AG04450 (cell line): Measurements from ENCODE around the gene REST. TPM values are rescaled to one million over a fixed set of nuclear protein-coding genes. Genes with fewer than 3 reads are reported as not detected.
A peak's percentile ranks its signal among the peaks of the same experiment; 100 is the strongest.

Source experiments
- CTCF ChIA-PET: fragments of 300-600, 350-600 bp; formaldehyde crosslinking; extraction: SDS; loops from one replicate; lab custom pipeline; 2022; ENCODE audit warnings: antibody characterized with exemption, inconsistent platforms; lab: Charles Lee
- POLR2A ChIA-PET: fragments of 350-600 bp; formaldehyde crosslinking; extraction: SDS; loops from one replicate; lab custom pipeline; 2021; ENCODE audit warnings: antibody characterized with exemption, inconsistent platforms; lab: Yijun Ruan, JAX
- DNase-seq: peaks from one replicate; pipeline ENCODE4 v3.0.0-alpha.2; 2011; ENCODE audit warnings: low read depth, low spot score
- H3K27ac ChIP-seq: one replicate; pipeline ENCODE4 v1.5.1; 2012; ENCODE audit warnings: low read depth, low read length, control low read depth
- H3K27me3 ChIP-seq: one replicate; pipeline ENCODE4 v1.6.0; 2012; ENCODE audit warnings: low read length; ENCODE audit not compliant: control insufficient read depth, insufficient read depth
- H3K4me3 ChIP-seq: 2 replicates; pipeline ENCODE4 v1.5.1; 2011; ENCODE audit warnings: mild to moderate bottlenecking, low read depth, low read length, control low read depth
- H3K9me3 ChIP-seq: 2 replicates; pipeline ENCODE4 v1.5.1; 2012; ENCODE audit warnings: low read length; ENCODE audit not compliant: control insufficient read depth, insufficient read depth
- CTCF ChIP-seq: IDR thresholded peaks from 2 replicates; pipeline ENCODE4 v1.5.1; 2011; ENCODE audit warnings: low read depth, low read length, control low read depth, inconsistent platforms
- polyA plus RNA-seq: library from polyadenylated mRNA; depleted of rRNA; stranded (reverse); fragments of >200 nt; gene quantifications from 2 replicates; pipeline ENCODE4 v1.2.3, GENCODE V29; 2011; rRNA removed
- small RNA-seq: library from RNA; depleted of rRNA; stranded (forward); fragments of <200 nt; gene quantifications from one replicate; pipeline ENCODE3, GENCODE V24; 2012; ENCODE audit warnings: low read depth; ENCODE audit not compliant: insufficient read length

Gene REST
- polyA plus RNA-seq, 1 experiment = 30.6 TPM

GRCh38 chr4:56995525-56995924 is 87.8 kb downstream of the REST start:
- H3K9me3 ChIP-seq = no peaks in the 10 kb centered on the region
- DNase-seq = peak; percentile 87
- CTCF ChIA-PET = interaction anchor here (1.5 kb wide), 1 partner anchor 168 kb away, joined by 11 read pairs; no protein-coding TSS in a partner anchor
- H3K27me3 ChIP-seq = no peaks in the 10 kb centered on the region
- TF ChIP-seq CTCF = no peak
- H3K27ac ChIP-seq = peak overlapping the region; percentile 71
- H3K4me3 ChIP-seq = no peak overlapping the region
- POLR2A ChIA-PET = interaction anchor here (0.6 to 1.3 kb wide), 2 partner anchors 17 to 538 kb away, joined by 3 to 5 read pairs; partner anchors contain the start of genes NOA1 and POLR2B

- Histone ChIP-seq H3K9me3 (no peaks in the 10 kb centered on the region), H3K4me3 (no peak overlapping the region), H3K27me3 (no peaks in the 10 kb centered on the region), H3K27ac (no peak overlapping the region)
- POLR2A ChIA-PET = no interaction called here
- TF ChIP-seq CTCF = no peak
- CTCF ChIA-PET = no interaction called here
- no peak for DNase-seq
Measured at GRCh38 chr4:56999751-57000150, 92.1 kb downstream of the REST start.

- no peaks in the 10 kb centered on the region for H3K27me3 ChIP-seq
- TF ChIP-seq CTCF = no peak
- no peak for DNase-seq
- no peaks in the 10 kb centered on the region for H3K9me3 ChIP-seq
- H3K27ac ChIP-seq = no peak overlapping the region
- POLR2A ChIA-PET = interaction anchor here (0.7 kb wide), 1 partner anchor 67 kb away, joined by 3 read pairs; no protein-coding TSS in a partner anchor
- CTCF ChIA-PET = interaction anchor here (0.7 kb wide), 1 partner anchor 70 kb away, joined by 3 read pairs; no protein-coding TSS in a partner anchor
- no peak overlapping the region for H3K4me3 ChIP-seq
Measured at GRCh38 chr4:57013543-57014120, 105.9 kb downstream of the REST start.

Small RNAs within 50 kb of the gene (small RNA-seq; reads per million reads assigned to genes)
- not detected for gene RNU6-998P

Other genes with a start within 250 kb of the REST start
- gene HOPX, start 226.6 kb upstream of the REST start, polyA plus RNA-seq = 2.2 and 2.9 TPM in 2 replicates
- gene SPINK2, start 86.2 kb upstream of the REST start, polyA plus RNA-seq = not detected in 2 replicates
- 17.1 and 17.8 TPM in 2 replicates for gene NOA1, start 69.7 kb downstream of the REST start, polyA plus RNA-seq
- gene POLR2B, start 71.0 kb downstream of the REST start, polyA plus RNA-seq = 116 and 163 TPM in 2 replicates
- gene IGFBP7, start 202.5 kb downstream of the REST start, polyA plus RNA-seq = 610 and 655 TPM in 2 replicates